Limb (tissue), 2 donors: ENCODE measurements around the gene CCDC12.
"Not testable (repeated sequence)": the region's sequence is repeated elsewhere in the genome, so short reads cannot be mapped to it uniquely, and the experiment has no call there.

Experiments used
- DNase-seq, 2 donors: peaks; one replicate each; pipeline ENCODE4 v3.0.0-alpha.2; 2016; ENCODE audit errors: extremely low spot score in 2 of 2

Gene CCDC12

DNA sequence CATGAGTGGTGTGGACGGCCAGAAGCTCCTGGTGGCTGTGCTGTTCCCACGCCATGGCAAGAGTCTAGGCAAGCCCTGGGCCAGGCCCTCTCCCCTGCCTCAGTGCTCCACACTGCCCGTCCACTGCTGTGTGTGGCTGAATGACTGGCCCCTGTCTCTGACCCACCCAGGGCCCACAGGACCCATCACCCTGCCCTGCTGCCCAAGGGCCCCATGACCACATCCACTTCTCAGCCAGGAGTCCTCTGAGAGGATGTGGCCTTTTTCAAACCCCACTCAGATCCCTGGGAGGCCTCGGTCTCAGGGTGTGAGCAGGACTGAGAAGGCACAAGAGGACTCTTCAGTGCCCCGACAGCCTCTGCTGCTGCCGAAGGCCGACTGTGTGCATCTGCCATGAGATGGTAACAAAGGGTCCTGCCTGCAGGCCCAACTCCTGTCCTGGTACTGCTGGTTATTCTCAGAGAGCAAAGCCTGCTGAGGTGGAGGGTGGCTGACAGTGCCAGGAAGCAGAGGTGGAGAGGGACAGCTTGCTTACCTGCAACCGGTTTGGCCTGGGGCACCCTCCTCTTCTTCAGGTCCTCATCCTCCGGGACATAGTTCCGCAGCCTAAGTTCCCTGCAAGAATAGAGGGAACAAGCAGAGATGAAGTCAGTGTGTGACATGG, 51.5 kb downstream of the CCDC12 start:
- no peak for DNase-seq

DNA sequence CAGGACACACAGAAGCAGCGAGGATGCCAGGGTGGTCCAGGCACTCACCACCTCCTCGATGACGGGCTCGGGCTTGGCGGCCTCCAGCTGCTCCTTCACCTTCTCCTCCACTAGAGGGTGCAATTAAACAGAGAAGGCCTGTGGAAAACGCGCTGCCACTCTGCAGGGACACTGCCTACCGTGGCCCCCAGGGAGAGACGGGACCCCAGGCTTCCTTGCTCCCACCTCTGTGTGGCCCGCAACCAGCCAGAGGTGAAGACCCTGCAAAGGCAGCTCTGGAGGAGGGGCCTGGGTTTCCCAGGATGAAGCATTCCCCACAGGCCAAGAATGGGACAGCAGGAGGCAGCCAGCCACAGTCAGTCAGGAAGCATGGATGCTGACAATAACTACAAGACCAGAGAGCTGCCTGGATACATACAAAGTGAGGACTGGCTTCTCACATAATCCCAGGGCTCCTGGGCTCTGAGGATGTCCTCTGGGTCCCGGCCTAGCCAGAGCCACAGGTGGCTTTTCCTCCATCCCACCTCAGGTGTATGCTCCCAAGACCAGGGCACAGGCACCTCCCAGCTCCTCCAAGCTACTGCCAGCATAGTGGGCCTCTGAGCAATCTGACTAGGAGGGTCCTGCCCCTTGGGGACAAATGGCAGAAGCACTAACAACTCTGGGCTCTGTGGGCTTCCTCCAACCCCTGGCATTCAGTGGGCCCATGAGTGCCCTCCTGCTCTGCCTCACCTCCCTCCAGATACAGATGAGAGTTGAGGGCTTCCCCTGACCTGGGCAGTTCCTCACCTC, 52.8 kb downstream of the CCDC12 start:
- no peak for DNase-seq

- DNase-seq: no peak
These were observed 53.5 kb downstream of the CCDC12 start for GRCh38 chr3:46922871-46923558.

DNA sequence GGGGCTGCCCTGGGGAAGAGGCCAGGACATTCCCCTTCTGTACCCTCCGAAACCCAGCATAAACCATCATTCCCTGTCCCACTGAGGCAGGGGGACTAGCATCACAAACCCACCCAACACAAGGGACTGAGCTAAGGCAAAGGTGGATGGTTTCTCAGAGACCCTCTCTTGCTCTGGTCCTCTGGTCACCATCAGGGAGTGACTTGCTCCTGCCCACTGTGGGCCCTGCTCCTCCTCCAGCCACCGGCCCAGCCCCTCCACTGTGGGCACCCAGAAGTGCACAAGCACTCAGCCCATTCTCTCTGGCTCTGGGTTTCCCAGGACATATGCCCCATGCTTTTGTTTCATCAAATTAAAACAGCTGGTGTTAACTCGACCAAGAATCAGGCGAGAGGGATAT, 54.1 kb downstream of the CCDC12 start:
- DNase-seq: no peak

DNA sequence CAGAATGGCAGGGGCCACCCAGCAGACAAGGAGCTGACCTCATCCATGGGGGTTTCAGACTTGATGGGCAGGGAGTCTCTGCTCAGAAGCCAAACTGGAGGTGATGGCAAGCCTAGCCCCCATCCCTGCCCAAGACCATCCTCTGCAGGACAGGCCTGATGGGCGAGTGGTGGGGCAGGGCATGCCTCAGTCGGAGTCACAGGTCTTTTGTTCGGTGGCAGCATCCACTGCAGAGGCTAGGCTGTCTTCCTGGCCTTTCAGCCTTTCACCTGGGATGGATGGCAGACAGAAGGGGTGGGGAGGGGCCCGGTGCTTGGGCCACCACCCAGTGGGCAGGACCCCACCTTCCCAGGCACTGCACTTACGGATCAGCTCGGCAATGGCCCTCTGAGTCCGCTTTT, 54.7 kb downstream of the CCDC12 start:
- no peak for DNase-seq

DNA sequence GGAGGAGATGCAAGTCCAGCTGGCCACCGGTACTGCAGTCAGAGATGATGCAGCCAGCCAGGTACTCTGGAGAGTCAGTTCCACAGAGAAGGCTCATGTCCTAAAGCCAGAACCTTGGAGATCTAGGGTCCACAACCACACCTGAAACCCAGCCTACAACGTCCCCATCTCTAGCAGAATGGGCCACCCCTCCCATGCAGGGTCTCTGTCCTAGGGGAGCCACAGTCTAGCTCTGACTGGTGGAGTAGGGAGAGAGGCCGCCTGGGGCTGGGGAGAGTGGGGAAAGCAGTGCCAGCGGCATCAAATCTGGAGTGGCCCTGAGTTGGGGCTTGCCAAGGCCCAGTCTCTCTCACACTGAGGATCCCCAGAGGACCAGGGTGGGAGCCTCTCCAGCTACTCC, 55.5 kb downstream of the CCDC12 start:
- no peak for DNase-seq

DNA sequence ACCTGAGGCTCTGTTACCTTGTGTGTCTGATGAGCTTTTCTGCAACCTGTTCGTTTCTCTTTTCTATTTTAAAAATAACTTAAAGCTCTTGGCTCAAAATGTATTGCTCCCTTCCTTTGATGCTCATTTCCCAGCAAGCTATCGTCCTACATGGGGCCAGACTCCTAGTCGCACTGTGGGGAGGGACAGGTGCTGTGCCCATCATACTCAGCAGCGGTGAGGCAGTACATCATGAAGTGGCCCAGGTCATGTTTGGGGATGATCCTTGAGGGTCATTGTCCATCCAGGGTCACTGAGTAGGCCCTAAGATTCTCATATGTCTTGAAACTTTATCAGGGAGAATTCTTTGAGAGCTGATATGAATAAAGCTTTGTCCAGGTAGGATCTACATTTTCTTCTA, 57.9 kb downstream of the CCDC12 start:
- no peak for DNase-seq

- DNase-seq: no peak
These were observed 58.3 kb downstream of the CCDC12 start for GRCh38 chr3:46918202-46918601.

- DNase-seq: no peak
These were observed 59.3 kb downstream of the CCDC12 start for GRCh38 chr3:46917257-46917656.

GRCh38 chr3:46916799-46917198, 59.7 kb downstream of the CCDC12 start:
- no peak for DNase-seq

DNA sequence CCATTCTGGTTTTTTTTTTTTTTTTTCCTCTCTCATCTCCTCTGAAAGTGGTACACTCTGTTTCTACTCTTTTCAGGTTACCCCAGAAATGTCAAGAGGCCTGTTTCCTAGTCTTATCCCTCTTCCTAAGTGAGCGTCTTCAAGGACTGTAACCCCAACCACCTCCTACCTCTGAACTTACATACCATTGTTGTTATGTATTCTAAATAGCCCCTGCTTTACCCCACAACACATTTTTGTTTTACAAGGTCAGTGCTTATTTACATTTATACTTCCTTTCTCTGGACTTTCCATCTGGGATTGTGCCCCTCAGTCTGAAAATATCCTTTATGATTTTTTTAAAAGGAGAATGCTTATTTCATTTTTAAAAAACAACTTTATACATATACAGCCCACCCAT, 60.3 kb downstream of the CCDC12 start:
- DNase-seq: no peak

- DNase-seq: no peak
These were observed 61.2 kb downstream of the CCDC12 start for GRCh38 chr3:46915297-46915822.

DNA sequence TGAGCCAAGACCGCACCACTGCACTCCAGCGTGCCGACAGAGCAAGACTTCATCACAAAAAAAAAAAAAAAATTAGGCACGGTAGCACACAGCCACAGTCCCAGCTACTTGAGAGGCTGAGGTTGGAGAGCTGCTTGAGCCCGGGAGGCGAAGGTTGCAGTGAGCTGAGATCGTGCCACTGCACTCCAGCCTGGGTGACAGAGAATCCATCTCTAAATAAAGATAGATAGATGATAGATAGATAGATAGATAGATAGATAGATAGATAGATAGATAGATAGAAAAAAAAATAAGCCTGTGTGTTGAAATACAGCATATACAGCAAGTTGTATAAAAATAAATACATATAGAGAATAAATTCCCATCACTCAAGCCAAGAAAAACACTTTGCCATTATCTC, 61.7 kb downstream of the CCDC12 start:
- no peak for DNase-seq

- peak in 1 of 2 donors; percentile 40 for DNase-seq
These were observed 62.9 kb downstream of the CCDC12 start for GRCh38 chr3:46913644-46914043.

GRCh38 chr3:46912986-46913385, 63.6 kb downstream of the CCDC12 start:
- no peak for DNase-seq

DNA sequence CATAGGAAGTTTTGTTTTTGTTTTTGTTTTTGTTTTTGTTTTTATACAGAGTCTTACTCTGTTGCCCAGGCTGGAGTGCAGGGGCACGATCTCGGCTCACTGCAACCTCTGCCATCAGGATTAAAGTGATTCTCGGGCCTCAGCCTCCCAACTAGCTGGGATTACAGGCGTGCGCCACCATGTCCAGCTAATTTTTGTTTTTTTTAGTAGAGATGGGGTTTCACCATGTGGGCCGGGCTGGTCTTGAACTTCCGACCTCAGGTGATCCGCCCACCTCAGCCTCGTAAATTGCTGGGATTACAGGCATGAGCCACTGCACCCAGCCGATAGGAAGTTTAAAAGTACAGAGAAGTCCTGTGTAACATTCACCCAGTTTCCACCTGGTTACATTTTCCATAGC, 65.6 kb downstream of the CCDC12 start:
- DNase-seq: not testable (repeated sequence)

- peak in 1 of 2 donors; percentile 28 for DNase-seq
These were observed 66.3 kb downstream of the CCDC12 start for GRCh38 chr3:46910166-46910760.

- DNase-seq: peak; percentile 88 to 91
These were observed 66.9 kb downstream of the CCDC12 start for GRCh38 chr3:46909535-46910161.

DNA sequence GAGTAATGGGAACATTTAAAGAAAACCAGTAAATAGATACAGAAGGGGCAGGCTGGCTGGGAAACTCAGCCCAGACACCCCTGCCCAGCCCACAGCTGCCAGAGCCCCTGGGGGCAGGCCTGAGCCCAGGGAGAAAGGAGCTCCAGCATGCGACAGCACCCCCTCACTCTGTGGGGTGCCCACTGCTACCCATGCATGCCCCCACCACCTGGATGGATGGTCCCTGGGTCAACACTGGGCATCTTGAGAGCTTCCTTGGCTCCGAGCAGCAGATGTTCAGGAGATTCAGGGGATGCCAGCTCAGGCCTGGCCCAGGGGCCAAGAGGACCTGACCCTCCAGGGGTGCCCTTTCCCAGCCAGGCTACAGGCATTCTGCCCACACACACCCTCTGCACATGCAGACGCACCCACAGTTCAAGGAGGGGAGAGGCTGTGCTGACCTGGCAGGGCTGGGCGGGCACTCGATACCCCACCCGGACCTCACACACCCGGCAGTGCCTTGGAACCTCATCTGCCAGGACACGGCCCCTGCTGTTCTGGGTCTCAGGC, 67.5 kb downstream of the CCDC12 start:
- no peak for DNase-seq

GRCh38 chr3:46908294-46908985, 68.1 kb downstream of the CCDC12 start:
- peak; percentile 29 to 47 for DNase-seq

DNA sequence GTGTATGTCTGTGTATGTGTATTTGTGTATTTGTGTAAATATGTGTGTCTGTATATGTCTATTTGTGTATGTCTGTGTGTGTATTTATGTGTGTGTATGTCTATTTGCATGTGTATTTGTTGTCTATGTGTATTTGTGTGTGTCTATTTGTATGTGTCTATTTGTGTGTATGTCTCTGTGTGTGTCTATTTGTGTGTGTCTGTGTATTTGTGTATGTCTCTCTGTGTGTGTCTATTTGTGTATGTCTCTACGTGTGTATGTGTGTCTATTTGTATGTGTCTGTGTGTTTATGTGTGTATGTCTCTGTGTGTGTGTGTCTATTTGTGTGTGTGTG, 68.6 kb downstream of the CCDC12 start:
- DNase-seq: no peak
